Astrocyte (in vitro differentiated cells and primary cell): ENCODE measurements around the gene CDHR5. TPM values are rescaled to one million over a fixed set of nuclear protein-coding genes. Genes with fewer than 3 reads are reported as not detected.

Source experiments
- DNase-seq: peaks from one replicate; pipeline ENCODE4 v3.0.0-alpha.2; 2010; ENCODE audit warnings: low read depth
- FAIRE-seq: peaks from 2 replicates; lab custom pipeline; 2011; peaks lifted over from hg19 to GRCh38; lab: Jason Lieb, UNC
- H2AFZ ChIP-seq: 2 replicates; pipeline ENCODE4 v1.6.0; 2012; ENCODE audit warnings: low read depth, low read length, inconsistent platforms
- H3K27ac ChIP-seq: 2 replicates; pipeline ENCODE4 v1.5.1; 2011; ENCODE audit warnings: low read depth, low read length, inconsistent platforms
- H3K27me3 ChIP-seq: 2 replicates; pipeline ENCODE4 v1.6.0; 2011; ENCODE audit warnings: low read length, inconsistent platforms; ENCODE audit not compliant: insufficient read depth
- H3K36me3 ChIP-seq: 2 replicates; pipeline ENCODE4 v1.5.1; 2011; ENCODE audit warnings: low read length, inconsistent platforms; ENCODE audit not compliant: insufficient read depth
- H3K4me1 ChIP-seq: 2 replicates; pipeline ENCODE4 v1.5.1; 2011; ENCODE audit warnings: low read length, inconsistent platforms; ENCODE audit not compliant: insufficient read depth
- H3K4me2 ChIP-seq: 2 replicates; pipeline ENCODE4 v1.6.0; 2012; ENCODE audit warnings: low read length, inconsistent platforms
- H3K4me3 ChIP-seq: 2 replicates; pipeline ENCODE4 v1.5.1; 2011; ENCODE audit warnings: low read depth, mild to moderate bottlenecking, low read length, inconsistent platforms; ENCODE audit not compliant: insufficient read depth
- H3K79me2 ChIP-seq: 2 replicates; pipeline ENCODE4 v1.6.0; 2012; ENCODE audit warnings: mild to moderate bottlenecking, low read length, inconsistent platforms; ENCODE audit not compliant: insufficient read depth
- H3K9ac ChIP-seq: 2 replicates; pipeline ENCODE4 v1.6.0; 2012; ENCODE audit warnings: mild to moderate bottlenecking, low read length, inconsistent platforms
- H3K9me3 ChIP-seq: 2 replicates; pipeline ENCODE4 v1.5.1; 2012; ENCODE audit warnings: low read depth, mild to moderate bottlenecking, low read length, inconsistent platforms; ENCODE audit not compliant: insufficient read depth
- H4K20me1 ChIP-seq: 2 replicates; pipeline ENCODE4 v1.6.0; 2012; ENCODE audit warnings: low read length, inconsistent platforms; ENCODE audit not compliant: insufficient read depth
- H3K27ac Mint-ChIP-seq: one replicate; pipeline ENCODE4 v1.8.0; 2021; ENCODE audit warnings: mild to moderate bottlenecking, mixed read lengths; ENCODE audit not compliant: unreplicated experiment
- H3K27me3 Mint-ChIP-seq: one replicate; pipeline ENCODE4 v1.8.0; 2021; ENCODE audit warnings: low read depth, mixed read lengths; ENCODE audit not compliant: unreplicated experiment
- H3K36me3 Mint-ChIP-seq: one replicate; pipeline ENCODE4 v1.8.0; 2021; ENCODE audit warnings: low read depth, mixed read lengths; ENCODE audit not compliant: unreplicated experiment
- H3K4me1 Mint-ChIP-seq: one replicate; pipeline ENCODE4 v1.8.0; 2021; ENCODE audit warnings: low read depth, mixed read lengths; ENCODE audit not compliant: unreplicated experiment
- H3K4me3 Mint-ChIP-seq: one replicate; pipeline ENCODE4 v1.8.0; 2021; ENCODE audit warnings: mild to moderate bottlenecking, moderate library complexity, mixed read lengths; ENCODE audit not compliant: unreplicated experiment
- H3K9me3 Mint-ChIP-seq: one replicate; pipeline ENCODE4 v1.8.0; 2021; ENCODE audit warnings: mild to moderate bottlenecking, mixed read lengths; ENCODE audit not compliant: unreplicated experiment
- CTCF ChIP-seq: IDR thresholded peaks from 2 replicates; pipeline ENCODE4 v1.5.1; 2011; ENCODE audit warnings: low read depth, mild to moderate bottlenecking, inconsistent platforms, low read length, moderate library complexity; ENCODE audit not compliant: insufficient read depth
- EZH2 ChIP-seq: IDR thresholded peaks from 2 replicates; pipeline ENCODE4 v1.6.1; 2012; ENCODE audit warnings: mild to moderate bottlenecking, low read length, inconsistent platforms; ENCODE audit not compliant: insufficient read depth
- total RNA-seq: library from RNA; stranded (reverse); gene quantifications from 2 replicates; pipeline ENCODE4 v1.2.1, GENCODE V29; 2021

Gene CDHR5
- total RNA-seq, 1 donor from 2014 or later: not detected

- peaks cover 14% of the 10 kb centered on the region for H3K27me3 ChIP-seq
- H3K79me2 ChIP-seq: no peaks in the 10 kb centered on the region
- no peak within 1 kb of the TSS for H3K9ac ChIP-seq
- peaks cover 9% of the 10 kb centered on the region for H3K36me3 Mint-ChIP-seq
- H2AFZ ChIP-seq: no peak within 1 kb of the TSS
- peak within 1 kb of the TSS; percentile 73 for H3K4me2 ChIP-seq
- TF ChIP-seq CTCF (no peak), EZH2 (no peak)
- peak within 1 kb of the TSS; percentile 77 for H3K27ac Mint-ChIP-seq
- peak within 1 kb of the TSS; percentile 85 for H3K4me3 Mint-ChIP-seq
- no peaks in the 10 kb centered on the region for H3K36me3 ChIP-seq
- no peaks in the 10 kb centered on the region for H3K9me3 ChIP-seq
- no peak within 1 kb of the TSS for H3K27ac ChIP-seq
- H3K4me1 Mint-ChIP-seq: peaks cover 6% of the 10 kb centered on the region
- H3K27me3 Mint-ChIP-seq: peaks cover 2% of the 10 kb centered on the region
- peaks cover 11% of the 10 kb centered on the region for H3K4me1 ChIP-seq
- DNase-seq: no peak
- no peak within 1 kb of the TSS for H3K4me3 ChIP-seq
- FAIRE-seq: no peak
- H3K9me3 Mint-ChIP-seq: no peaks in the 10 kb centered on the region
- H4K20me1 ChIP-seq: peaks cover 39% of the 10 kb centered on the region
These were observed 12.0 kb upstream of the CDHR5 start, which contains the start of gene DRD4 for GRCh38 chr11:636511-637332. Gene DRD4, plus strand, starts transcription at chr11:637269. Its CDS starts 36 bp downstream, at chr11:637305.

GRCh38 chr11:635945-636510 lies 11.3 kb upstream of the CDHR5 start:
- no peak overlapping the region for H3K27ac ChIP-seq
- no peak overlapping the region for H3K4me3 Mint-ChIP-seq
- H3K9me3 ChIP-seq: no peaks in the 10 kb centered on the region
- H4K20me1 ChIP-seq: peaks cover 35% of the 10 kb centered on the region
- no peak overlapping the region for H3K4me3 ChIP-seq
- no peaks in the 10 kb centered on the region for H3K36me3 ChIP-seq
- H3K9ac ChIP-seq: no peak overlapping the region
- H3K4me1 Mint-ChIP-seq: peaks cover 6% of the 10 kb centered on the region
- H3K36me3 Mint-ChIP-seq: peaks cover 9% of the 10 kb centered on the region
- H3K4me2 ChIP-seq: no peak overlapping the region
- H3K27me3 ChIP-seq: peaks cover 14% of the 10 kb centered on the region
- H3K27me3 Mint-ChIP-seq: peaks cover 2% of the 10 kb centered on the region
- peaks cover 10% of the 10 kb centered on the region for H3K4me1 ChIP-seq
- no peaks in the 10 kb centered on the region for H3K9me3 Mint-ChIP-seq
- FAIRE-seq (no peak), DNase-seq (no peak)
- H3K79me2 ChIP-seq: no peaks in the 10 kb centered on the region
- peak overlapping the region; percentile 34 for H3K27ac Mint-ChIP-seq
- no peak overlapping the region for H2AFZ ChIP-seq
- no peak for TF ChIP-seq CTCF
- no peak for TF ChIP-seq EZH2

GRCh38 chr11:630871-631270 lies 6.1 kb upstream of the CDHR5 start:
- H3K4me1 ChIP-seq: peaks cover 15% of the 10 kb centered on the region
- no peaks in the 10 kb centered on the region for H3K36me3 ChIP-seq
- peaks cover 2% of the 10 kb centered on the region for H3K27me3 ChIP-seq
- Mint-ChIP-seq H3K4me3 (no peak overlapping the region), H3K9me3 (peaks cover 4% of the 10 kb centered on the region), H3K36me3 (peaks cover 11% of the 10 kb centered on the region), H3K27me3 (no peaks in the 10 kb centered on the region), H3K4me1 (peaks cover 21% of the 10 kb centered on the region), H3K27ac (no peak overlapping the region)
- no peak overlapping the region for H3K9ac ChIP-seq
- no peaks in the 10 kb centered on the region for H3K9me3 ChIP-seq
- no peak overlapping the region for H3K27ac ChIP-seq
- no peak overlapping the region for H2AFZ ChIP-seq
- TF ChIP-seq CTCF (no peak), EZH2 (no peak)
- H4K20me1 ChIP-seq: peaks cover 10% of the 10 kb centered on the region
- no peak for DNase-seq
- H3K79me2 ChIP-seq: no peaks in the 10 kb centered on the region
- FAIRE-seq: no peak
- no peak overlapping the region for H3K4me2 ChIP-seq
- H3K4me3 ChIP-seq: no peak overlapping the region
